HG02981 (cell line): ENCODE results near the gene MYLK2.

Source experiments
- ATAC-seq: cut with Tn5 transposase; IDR thresholded peaks from one replicate; pipeline ENCODE4 v1.9.1; 2021; ENCODE audit warnings: mild to moderate bottlenecking, moderate library complexity; ENCODE audit not compliant: unreplicated experiment

The MYLK2 gene

GRCh38 chr20:31870726-31871617 is 51.8 kb downstream of the MYLK2 start:
- no peak for ATAC-seq

GRCh38 chr20:31871618-31871954 is 52.4 kb downstream of the MYLK2 start:
- ATAC-seq = no peak

DNA sequence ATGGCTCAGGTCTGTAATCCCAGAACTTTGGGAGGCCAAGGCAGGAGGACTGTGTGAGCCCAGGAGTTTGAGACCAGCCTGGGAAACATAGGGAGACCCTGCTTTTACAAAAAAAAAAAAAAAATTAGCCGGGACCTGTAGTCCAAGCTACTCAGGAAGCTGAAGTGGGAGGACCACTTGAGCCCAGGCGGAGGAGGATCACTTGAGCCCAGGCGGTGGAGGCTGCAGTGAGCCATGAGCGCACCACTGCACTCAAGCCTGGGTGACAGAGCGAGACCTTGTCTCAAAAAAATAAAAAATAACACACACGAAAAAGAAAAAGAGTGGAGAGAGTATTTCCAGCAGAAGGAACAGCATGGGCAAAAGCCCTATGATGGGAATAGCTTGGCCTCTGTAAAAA is 53.2 kb downstream of the MYLK2 start:
- ATAC-seq = no peak

GRCh38 chr20:31875671-31876070 is 56.5 kb downstream of the MYLK2 start:
- no peak for ATAC-seq

DNA sequence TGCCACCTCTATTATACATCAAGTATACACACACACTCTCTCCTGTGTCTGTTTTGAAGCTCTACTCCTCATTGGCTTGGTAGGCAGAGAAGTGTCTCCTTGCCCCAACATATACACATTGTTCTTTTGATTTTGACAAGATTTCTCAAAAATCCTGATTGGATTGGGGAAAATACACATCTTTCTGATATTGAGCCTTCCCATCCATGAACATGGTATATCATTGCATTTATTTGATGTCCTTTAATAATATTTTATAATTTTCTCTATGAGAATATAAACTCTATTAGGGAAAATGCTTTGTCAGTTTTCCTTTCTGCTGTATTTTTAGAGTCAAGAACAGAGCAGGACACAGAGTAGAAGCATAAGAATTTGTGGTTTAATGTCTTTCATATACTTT is 58.5 kb downstream of the MYLK2 start:
- no peak for ATAC-seq

- peak; percentile 82 for ATAC-seq
Observed at GRCh38 chr20:31879143-31879987, 60.2 kb downstream of the MYLK2 start.

DNA sequence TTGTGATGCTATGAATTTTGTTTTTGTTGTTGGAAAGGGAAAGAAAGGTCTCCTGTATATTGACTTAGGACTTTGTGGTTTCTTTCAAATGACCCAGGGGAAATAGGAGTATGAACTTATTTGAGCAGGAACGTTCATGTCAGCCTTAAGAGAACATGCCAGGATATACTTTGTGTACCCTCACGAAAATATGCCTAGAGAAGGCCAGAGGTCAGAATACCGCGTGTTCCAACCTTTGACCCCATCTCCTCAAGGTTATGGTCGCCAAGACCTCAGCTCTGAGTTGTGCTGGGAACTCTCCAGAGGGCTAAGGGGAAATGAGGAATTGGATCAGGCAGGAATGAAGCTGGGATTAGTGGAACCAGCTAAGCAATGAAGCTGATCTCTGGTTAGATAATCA is 62.8 kb downstream of the MYLK2 start:
- no peak for ATAC-seq

GRCh38 chr20:31883829-31884228 is 64.7 kb downstream of the MYLK2 start:
- no peak for ATAC-seq
